Suprapubic skin (tissue), 4 donors: ENCODE measurements around the gene CELSR3. TPM values are rescaled to one million over a fixed set of nuclear protein-coding genes. Genes with fewer than 3 reads are reported as not detected.
A peak's percentile ranks its signal among the peaks of the same experiment; 100 is the strongest.

Experiments used
- DNase-seq, 2 donors: peaks; one replicate each; pipeline ENCODE4 v3.0.0-alpha.2; 2019; ENCODE audit warnings: low spot score in 2 of 2
- H3K27ac ChIP-seq: fragments of 200-600 bp; sonication (generic); one replicate; pipeline ENCODE4 v1.5.1; 2019
- H3K27me3 ChIP-seq: fragments of 200-600 bp; sonication (generic); one replicate; pipeline ENCODE4 v1.5.1; 2019
- H3K36me3 ChIP-seq: fragments of 200-600 bp; sonication (generic); one replicate; pipeline ENCODE4 v1.5.1; 2019
- H3K4me1 ChIP-seq: fragments of 200-600 bp; sonication (generic); one replicate; pipeline ENCODE4 v1.5.1; 2019
- H3K4me3 ChIP-seq: fragments of 200-600 bp; sonication (generic); one replicate; pipeline ENCODE4 v1.5.1; 2019; ENCODE audit warnings: mild to moderate bottlenecking
- H3K9me3 ChIP-seq: fragments of 200-600 bp; sonication (generic); one replicate; pipeline ENCODE4 v1.5.1; 2019
- CTCF ChIP-seq, 2 donors: fragments of 200-600 bp in 1 of 2; fragments of 450-650 bp in 1 of 2; sonication (generic) in 1 of 2; IDR thresholded peaks; one replicate each; pipeline ENCODE4 v1.5.1; 2016 to 2019; ENCODE audit warnings: antibody characterized with exemption in 2 of 2, mild to moderate bottlenecking in 1 of 2, moderate library complexity in 1 of 2
- EP300 ChIP-seq: sonication (generic); formaldehyde crosslinking; IDR thresholded peaks from one replicate; pipeline ENCODE4 v1.6.1; 2017; ENCODE audit warnings: antibody characterized with exemption
- POLR2A ChIP-seq, 2 donors: fragments of 450-650 bp; IDR thresholded peaks; one replicate each; pipeline ENCODE4 v1.6.1; 2017; ENCODE audit warnings: antibody characterized with exemption in 2 of 2, mild to moderate bottlenecking in 2 of 2, moderate library complexity in 2 of 2
- POLR2AphosphoS5 ChIP-seq, 3 donors: sonication (generic); formaldehyde crosslinking; IDR thresholded peaks; one replicate each; pipeline ENCODE4 v1.6.1; 2017; ENCODE audit warnings: antibody characterized with exemption in 3 of 3
- WGBS: methylation state at CpG from one replicate; pipeline ENCODE4 v1.1.5; 2018; 5-methylcytosine and 5-hydroxymethylcytosine counted together
- total RNA-seq, 4 donors: library from RNA; depleted of rRNA; stranded (reverse); fragments of >200 nt; gene quantifications; one replicate each; pipeline ENCODE4 v1.1.0, GENCODE V29; 2016

Gene CELSR3
- total RNA-seq, 4 donors from 2014 or later, result 1.6 to 3.2 (median 2.0) TPM

GRCh38 chr3:48641396-48641795, 21.3 kb downstream of the CELSR3 start:
- Histone ChIP-seq H3K27ac (no peak overlapping the region), H3K4me3 (no peak overlapping the region), H3K9me3 (no peaks in the 10 kb centered on the region), H3K36me3 (no peaks in the 10 kb centered on the region), H3K27me3 (no peaks in the 10 kb centered on the region), H3K4me1 (no peaks in the 10 kb centered on the region)
- no peak for TF ChIP-seq CTCF (IDR thresholded peaks at IDR 0.05)
- no peak for TF ChIP-seq EP300
- no peak for TF ChIP-seq POLR2A (IDR thresholded peaks at IDR 0.05)
- no peak for TF ChIP-seq POLR2AphosphoS5 (IDR thresholded peaks at IDR 0.05)
- WGBS, result 90% methylated on average over 3 of the region's 3 CpGs
- no peak for DNase-seq

- no peaks in the 10 kb centered on the region for H3K36me3 ChIP-seq
- no peaks in the 10 kb centered on the region for H3K9me3 ChIP-seq
- TF ChIP-seq POLR2AphosphoS5 (IDR thresholded peaks at IDR 0.05), result no peak
- no peak for TF ChIP-seq POLR2A (IDR thresholded peaks at IDR 0.05)
- TF ChIP-seq EP300, result no peak
- TF ChIP-seq CTCF (IDR thresholded peaks at IDR 0.05), result no peak
- 84% methylated on average over 32 of the region's 38 CpGs for WGBS
- no peaks in the 10 kb centered on the region for H3K27me3 ChIP-seq
- DNase-seq, result no peak
- peaks cover 10% of the 10 kb centered on the region for H3K4me1 ChIP-seq
- no peak overlapping the region for H3K4me3 ChIP-seq
- H3K27ac ChIP-seq, result no peak overlapping the region
Measured at GRCh38 chr3:48639944-48640606, 22.6 kb downstream of the CELSR3 start.

GRCh38 chr3:48637305-48637704, 25.4 kb downstream of the CELSR3 start:
- no peak for DNase-seq
- no peaks in the 10 kb centered on the region for H3K9me3 ChIP-seq
- no peaks in the 10 kb centered on the region for H3K27me3 ChIP-seq
- no peak overlapping the region for H3K4me3 ChIP-seq
- peaks cover 11% of the 10 kb centered on the region for H3K36me3 ChIP-seq
- TF ChIP-seq EP300, result no peak
- TF ChIP-seq POLR2A (IDR thresholded peaks at IDR 0.05), result no peak
- no peak for TF ChIP-seq CTCF (IDR thresholded peaks at IDR 0.05)
- TF ChIP-seq POLR2AphosphoS5 (IDR thresholded peaks at IDR 0.05), result no peak
- peaks cover 24% of the 10 kb centered on the region for H3K4me1 ChIP-seq
- H3K27ac ChIP-seq, result no peak overlapping the region
- 73% methylated on average over 6 of the region's 6 CpGs for WGBS

- TF ChIP-seq CTCF (IDR thresholded peaks at IDR 0.05) (no peak), EP300 (no peak), POLR2A (IDR thresholded peaks at IDR 0.05) (no peak), POLR2AphosphoS5 (IDR thresholded peaks at IDR 0.05) (no peak)
- Histone ChIP-seq H3K27me3 (no peaks in the 10 kb centered on the region), H3K4me1 (peaks cover 24% of the 10 kb centered on the region), H3K36me3 (peaks cover 21% of the 10 kb centered on the region), H3K4me3 (peak overlapping the region; percentile 77), H3K9me3 (no peaks in the 10 kb centered on the region), H3K27ac (no peak overlapping the region)
- no peak for DNase-seq
- 49% methylated on average over 10 of the region's 10 CpGs for WGBS
Measured at GRCh38 chr3:48636149-48636655, 26.5 kb downstream of the CELSR3 start.

DNA sequence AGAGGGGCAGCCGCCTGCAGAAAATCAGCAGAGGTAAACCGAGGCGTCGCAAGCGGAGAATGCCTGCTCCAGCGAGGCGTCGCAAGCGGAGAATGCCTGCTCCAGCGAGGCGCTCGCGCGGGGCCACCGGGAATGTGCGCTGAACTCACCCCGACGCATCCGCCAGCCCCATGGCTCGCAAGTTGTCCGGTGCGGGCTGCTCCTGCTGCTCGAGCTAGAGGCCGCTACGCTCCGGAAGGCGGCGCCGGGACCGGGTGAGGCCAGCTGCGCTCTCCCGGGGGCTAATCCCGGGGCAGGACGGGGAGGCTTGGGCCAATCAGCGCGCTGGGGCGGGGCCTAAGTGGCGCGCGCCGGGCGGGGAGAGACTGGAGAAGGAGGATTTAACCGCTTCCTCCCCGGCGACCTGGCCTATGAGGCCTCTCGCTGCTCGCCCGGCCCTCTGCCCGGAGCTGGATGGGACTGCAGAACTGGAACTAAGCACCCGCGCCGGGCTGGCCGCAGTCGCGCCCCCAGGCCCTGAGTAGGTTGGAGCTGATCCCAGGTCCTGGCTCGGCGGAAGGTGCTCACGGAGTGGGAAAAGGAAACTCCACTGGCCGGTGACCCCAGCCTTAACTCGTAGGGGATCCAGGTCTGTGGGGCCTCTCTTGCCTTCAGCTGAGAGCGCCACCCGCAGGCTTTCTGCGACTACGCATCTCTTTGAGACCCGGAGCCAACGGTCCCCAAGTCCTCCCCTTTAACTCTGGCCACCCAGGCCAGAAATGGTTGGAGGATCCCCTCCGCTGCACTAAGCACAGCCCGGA, 27.3 kb downstream of the CELSR3 start, which contains the start of gene SLC26A6:
Gene SLC26A6 (minus strand): TSS at position 240 of the 800 bp plus-strand sequence. CDS start 68 bp downstream, at position 172.
- no peaks in the 10 kb centered on the region for H3K27me3 ChIP-seq
- TF ChIP-seq CTCF (IDR thresholded peaks at IDR 0.05), result peak in 1 of 2 donors; percentile 36
- no peak for TF ChIP-seq POLR2A (IDR thresholded peaks at IDR 0.05)
- WGBS, result 0% methylated on average over 2 of the region's 68 CpGs
- H3K4me3 ChIP-seq, result peak within 1 kb of the TSS; percentile 77
- H3K4me1 ChIP-seq, result peaks cover 24% of the 10 kb centered on the region
- no peaks in the 10 kb centered on the region for H3K9me3 ChIP-seq
- peak within 1 kb of the TSS; percentile 12 for H3K27ac ChIP-seq
- peak; percentile 97 to 98 for DNase-seq
- peaks cover 29% of the 10 kb centered on the region for H3K36me3 ChIP-seq
